Measurements from ENCODE around the gene LUZP2.

LUZP2 gene

DNA sequence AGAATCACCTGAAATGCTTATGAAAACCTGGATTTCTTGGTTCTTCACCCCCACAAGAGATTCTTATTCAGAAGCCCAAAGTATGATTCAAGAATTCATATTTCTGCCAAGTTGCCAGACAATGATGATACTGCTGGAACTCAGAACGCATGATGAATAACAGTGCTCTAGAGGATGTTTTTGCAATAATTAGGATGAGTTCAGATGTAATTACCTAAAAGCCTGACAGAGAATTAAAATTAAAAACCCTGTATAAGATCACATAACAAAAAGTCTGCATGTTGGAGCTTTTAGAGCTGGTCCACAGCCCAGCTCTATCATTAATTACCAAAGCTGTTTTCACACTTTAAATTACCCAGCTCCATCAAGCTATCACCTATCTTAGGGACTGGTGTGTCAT lies 211.8 kb downstream of the LUZP2 start:
- Histone ChIP-seq H3K27ac (no peak overlapping the region), H3K27me3 (no peaks in the 10 kb centered on the region), H3K36me3 (no peaks in the 10 kb centered on the region), H3K4me1 (no peaks in the 10 kb centered on the region), H3K9me3 (no peaks in the 10 kb centered on the region), H3K4me3 (no peak overlapping the region)
- intact Hi-C loops (cut with DNase I; ENCODE audit: low total_unique reads): no loop called here
- TF ChIP-seq, protein P1, sequence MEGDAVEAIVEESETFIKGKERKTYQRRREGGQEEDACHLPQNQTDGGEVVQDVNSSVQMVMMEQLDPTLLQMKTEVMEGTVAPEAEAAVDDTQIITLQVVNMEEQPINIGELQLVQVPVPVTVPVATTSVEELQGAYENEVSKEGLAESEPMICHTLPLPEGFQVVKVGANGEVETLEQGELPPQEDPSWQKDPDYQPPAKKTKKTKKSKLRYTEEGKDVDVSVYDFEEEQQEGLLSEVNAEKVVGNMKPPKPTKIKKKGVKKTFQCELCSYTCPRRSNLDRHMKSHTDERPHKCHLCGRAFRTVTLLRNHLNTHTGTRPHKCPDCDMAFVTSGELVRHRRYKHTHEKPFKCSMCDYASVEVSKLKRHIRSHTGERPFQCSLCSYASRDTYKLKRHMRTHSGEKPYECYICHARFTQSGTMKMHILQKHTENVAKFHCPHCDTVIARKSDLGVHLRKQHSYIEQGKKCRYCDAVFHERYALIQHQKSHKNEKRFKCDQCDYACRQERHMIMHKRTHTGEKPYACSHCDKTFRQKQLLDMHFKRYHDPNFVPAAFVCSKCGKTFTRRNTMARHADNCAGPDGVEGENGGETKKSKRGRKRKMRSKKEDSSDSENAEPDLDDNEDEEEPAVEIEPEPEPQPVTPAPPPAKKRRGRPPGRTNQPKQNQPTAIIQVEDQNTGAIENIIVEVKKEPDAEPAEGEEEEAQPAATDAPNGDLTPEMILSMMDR (IDR thresholded peaks at IDR 0.05): no peak
- DNase-seq: no peak

GRCh38 chr11:24709928-24710565 lies 213.2 kb downstream of the LUZP2 start:
- Histone ChIP-seq H3K36me3 (no peaks in the 10 kb centered on the region), H3K4me1 (no peaks in the 10 kb centered on the region), H3K27me3 (no peaks in the 10 kb centered on the region), H3K4me3 (no peak overlapping the region), H3K27ac (no peak overlapping the region), H3K9me3 (no peaks in the 10 kb centered on the region)
- TF ChIP-seq, protein P1 (IDR thresholded peaks at IDR 0.05): no peak
- no peak for DNase-seq
- intact Hi-C loops (cut with DNase I; ENCODE audit: low total_unique reads): no loop called here

DNA sequence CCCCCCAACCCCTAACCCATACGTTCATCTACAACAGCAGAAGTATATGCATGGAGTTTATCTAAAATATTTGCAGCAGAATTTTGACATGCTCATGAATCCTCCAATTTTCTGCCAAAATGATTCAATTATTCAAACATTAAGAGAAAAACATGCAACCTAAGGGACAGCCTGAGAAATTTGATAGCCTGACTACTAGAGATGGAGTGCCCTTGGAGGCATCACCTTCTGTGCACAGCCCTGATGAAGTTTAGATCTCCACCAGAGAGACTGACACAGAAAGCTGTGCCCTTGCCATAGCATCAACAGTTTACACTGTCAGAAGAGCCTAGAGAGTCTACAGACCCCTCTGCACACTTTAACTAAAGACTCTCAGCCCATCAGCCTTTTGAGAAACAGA lies 217.7 kb downstream of the LUZP2 start:
- Histone ChIP-seq H3K27me3 (no peaks in the 10 kb centered on the region), H3K4me3 (no peak overlapping the region), H3K27ac (no peak overlapping the region), H3K4me1 (no peaks in the 10 kb centered on the region), H3K9me3 (no peaks in the 10 kb centered on the region), H3K36me3 (no peaks in the 10 kb centered on the region)
- intact Hi-C loops (cut with DNase I; ENCODE audit: low total_unique reads): no loop called here
- TF ChIP-seq, protein P1 (IDR thresholded peaks at IDR 0.05): no peak
- DNase-seq: no peak

GRCh38 chr11:24716403-24716802 lies 219.6 kb downstream of the LUZP2 start:
- no peak overlapping the region for H3K4me3 ChIP-seq
- intact Hi-C loops (cut with DNase I; ENCODE audit: low total_unique reads): no loop called here
- no peaks in the 10 kb centered on the region for H3K27me3 ChIP-seq
- TF ChIP-seq, protein P1 (IDR thresholded peaks at IDR 0.05): no peak
- no peak for DNase-seq
- no peaks in the 10 kb centered on the region for H3K9me3 ChIP-seq
- H3K27ac ChIP-seq: no peak overlapping the region
- no peaks in the 10 kb centered on the region for H3K36me3 ChIP-seq
- no peaks in the 10 kb centered on the region for H3K4me1 ChIP-seq

GRCh38 chr11:24723231-24723630 lies 226.4 kb downstream of the LUZP2 start:
- Histone ChIP-seq H3K4me1 (no peaks in the 10 kb centered on the region), H3K9me3 (no peaks in the 10 kb centered on the region), H3K27ac (no peak overlapping the region), H3K27me3 (no peaks in the 10 kb centered on the region), H3K36me3 (no peaks in the 10 kb centered on the region), H3K4me3 (no peak overlapping the region)
- TF ChIP-seq, protein P1 (IDR thresholded peaks at IDR 0.05): no peak
- intact Hi-C loops (cut with DNase I; ENCODE audit: low total_unique reads): no loop called here
- no peak for DNase-seq

- Histone ChIP-seq H3K36me3 (no peaks in the 10 kb centered on the region), H3K9me3 (no peaks in the 10 kb centered on the region), H3K4me1 (no peaks in the 10 kb centered on the region), H3K27ac (no peak overlapping the region), H3K4me3 (no peak overlapping the region), H3K27me3 (no peaks in the 10 kb centered on the region)
- no peak for DNase-seq
- TF ChIP-seq, protein P1 (IDR thresholded peaks at IDR 0.05): no peak
- intact Hi-C loops (cut with DNase I; ENCODE audit: low total_unique reads): no loop called here
Measured at GRCh38 chr11:24731554-24731953, 234.7 kb downstream of the LUZP2 start.

Measured in tibial artery (tissue), 4 donors.